Esophagus squamous epithelium (tissue), 4 donors: ENCODE measurements around the gene TPX2.

Experiments used
- CTCF ChIP-seq, 6 experiments: fragments of 450-650 bp in 4 of 6; fragments of 200-600 bp in 2 of 6; sonication (generic) in 2 of 6; IDR thresholded peaks; one replicate each; pipeline ENCODE4 v1.5.1; 2016 to 2019; ENCODE audit warnings: antibody characterized with exemption in 6 of 6, mild to moderate bottlenecking in 4 of 6, moderate library complexity in 4 of 6
- POLR2A ChIP-seq, 4 donors: fragments of 450-650 bp; IDR thresholded peaks; one replicate each; pipeline ENCODE4 v1.6.1; 2017; ENCODE audit warnings: antibody characterized with exemption in 4 of 4, mild to moderate bottlenecking in 4 of 4, moderate library complexity in 3 of 4

GRCh38 chr20:31844737-31845299 is 105.7 kb downstream of the TPX2 start:
- TF ChIP-seq CTCF (IDR thresholded peaks at IDR 0.05) (no peak), POLR2A (IDR thresholded peaks at IDR 0.05) (no peak)
